NAMALWA (cell line): ENCODE data around the gene OVOL3.
"Not testable (repeated sequence)": the region's sequence is repeated elsewhere in the genome, so short reads cannot be mapped to it uniquely, and the experiment has no call there.

Experiments
- DNase-seq: peaks from one replicate; pipeline ENCODE4 v3.0.0-alpha.2; 2015; ENCODE audit warnings: low spot score

The OVOL3 gene

GRCh38 chr19:36134867-36135266 is 23.9 kb downstream of the OVOL3 start:
- not testable (repeated sequence) for DNase-seq

- DNase-seq = no peak
These were observed 26.2 kb downstream of the OVOL3 start for GRCh38 chr19:36136964-36137686.

- no peak for DNase-seq
These were observed 28.2 kb downstream of the OVOL3 start for GRCh38 chr19:36139120-36139472.

DNA sequence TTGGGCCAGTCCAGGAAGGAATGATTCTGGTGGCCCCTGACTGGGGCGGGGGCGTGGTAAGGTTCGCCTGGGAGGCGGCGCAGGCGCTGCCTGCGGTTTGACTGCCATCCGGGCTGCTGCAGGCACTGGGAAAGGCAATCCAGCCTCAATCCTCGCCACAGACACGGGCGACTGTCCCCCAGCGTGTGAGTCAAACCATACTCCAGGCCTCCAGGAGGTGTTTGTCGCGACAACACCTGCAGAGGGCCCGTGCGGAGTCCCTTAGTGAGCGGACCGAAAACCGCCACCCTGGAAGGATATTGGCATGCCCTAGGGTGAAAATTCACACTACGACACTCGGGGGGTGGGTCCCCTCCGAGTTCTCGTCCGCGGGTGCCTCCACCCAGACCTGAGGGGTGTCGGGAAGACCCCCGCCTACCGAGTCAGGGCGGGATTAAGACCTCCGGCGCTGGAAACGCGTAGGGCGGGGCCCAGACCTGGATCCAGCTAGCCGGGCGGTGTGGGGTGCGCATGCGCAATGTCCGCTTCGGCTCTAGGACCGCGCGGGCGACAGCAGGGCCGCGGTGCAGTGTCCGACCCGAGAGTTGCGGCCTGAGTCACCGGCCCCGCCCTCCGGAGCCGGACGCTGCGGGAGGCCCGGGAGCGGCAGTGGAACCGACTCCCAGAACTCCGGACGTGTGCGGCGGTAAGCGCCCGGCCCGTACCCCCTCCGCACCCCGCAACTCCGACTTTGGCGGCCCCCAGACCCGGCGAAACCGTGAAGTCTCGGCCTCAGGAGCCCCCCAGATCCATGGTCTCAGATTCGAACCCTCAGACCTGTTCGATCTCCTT is 28.7 kb downstream of the OVOL3 start, which contains the start of gene CAPNS1:
CAPNS1 (plus strand) TSS at position 594 of the 831 bp plus-strand sequence. CDS start 946 bp downstream, outside the sequence.
- DNase-seq = peak; percentile 92

- peak; percentile 86 for DNase-seq
These were observed 29.5 kb downstream of the OVOL3 start for GRCh38 chr19:36140304-36141038.

DNA sequence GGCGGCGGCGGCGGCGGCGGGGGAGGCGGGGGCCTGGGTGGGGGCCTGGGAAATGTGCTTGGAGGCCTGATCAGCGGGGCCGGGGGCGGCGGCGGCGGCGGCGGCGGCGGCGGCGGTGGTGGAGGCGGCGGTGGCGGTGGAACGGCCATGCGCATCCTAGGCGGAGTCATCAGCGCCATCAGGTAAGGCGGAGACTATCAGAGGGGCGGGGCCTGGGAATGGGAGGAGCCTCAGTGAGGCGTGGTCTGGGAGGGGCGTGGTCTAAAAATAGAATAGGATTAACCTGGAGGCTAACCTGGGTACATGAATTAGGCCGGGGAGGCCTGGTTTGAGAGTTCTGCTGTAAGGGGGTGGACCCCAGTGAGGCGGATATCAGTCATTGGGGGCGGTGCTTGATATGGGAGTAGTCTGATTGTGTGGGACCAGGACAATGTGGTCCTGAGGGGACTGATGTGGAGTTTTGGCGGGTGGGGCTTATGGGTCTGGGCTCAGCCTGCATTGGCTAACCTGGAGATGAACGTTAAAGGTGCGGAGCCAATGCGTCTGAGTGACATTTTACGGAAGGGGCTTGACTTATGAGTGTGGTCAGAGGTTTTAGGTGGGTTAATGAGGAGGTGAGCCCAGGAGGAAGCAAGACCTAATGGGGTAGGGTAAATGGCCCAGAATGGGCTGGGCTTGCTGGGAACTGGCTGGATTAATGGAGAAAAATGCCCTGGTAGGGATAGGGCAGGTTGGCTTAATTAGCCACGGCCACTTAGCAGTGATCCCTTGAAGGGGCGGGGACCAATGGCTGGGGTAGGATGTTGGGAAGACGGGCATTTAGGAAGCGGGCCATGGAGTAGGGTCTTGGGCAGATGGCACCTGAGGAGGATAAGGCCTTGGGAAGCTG is 30.3 kb downstream of the OVOL3 start:
- peak; percentile 91 for DNase-seq

DNA sequence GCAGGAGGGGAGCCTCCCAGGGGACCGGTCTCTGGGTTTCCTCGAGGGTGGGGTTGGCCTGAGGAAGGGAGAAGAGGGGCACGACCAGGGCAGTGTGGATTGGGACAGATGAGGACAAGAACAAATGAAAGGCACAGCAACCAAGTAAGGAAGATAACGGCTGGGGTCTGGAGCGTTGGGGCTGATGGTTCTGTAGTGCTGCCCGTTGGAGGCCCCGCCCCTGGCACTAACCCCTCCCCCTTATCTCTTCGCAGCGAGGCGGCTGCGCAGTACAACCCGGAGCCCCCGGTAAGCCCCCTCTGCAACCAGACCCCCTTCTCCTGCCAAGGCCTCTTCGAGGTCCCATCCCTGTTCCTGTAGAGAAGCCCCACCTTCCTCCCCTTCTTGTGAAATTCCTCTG is 31.1 kb downstream of the OVOL3 start:
- DNase-seq = no peak

GRCh38 chr19:36142496-36142895 is 31.6 kb downstream of the OVOL3 start:
- no peak for DNase-seq

DNA sequence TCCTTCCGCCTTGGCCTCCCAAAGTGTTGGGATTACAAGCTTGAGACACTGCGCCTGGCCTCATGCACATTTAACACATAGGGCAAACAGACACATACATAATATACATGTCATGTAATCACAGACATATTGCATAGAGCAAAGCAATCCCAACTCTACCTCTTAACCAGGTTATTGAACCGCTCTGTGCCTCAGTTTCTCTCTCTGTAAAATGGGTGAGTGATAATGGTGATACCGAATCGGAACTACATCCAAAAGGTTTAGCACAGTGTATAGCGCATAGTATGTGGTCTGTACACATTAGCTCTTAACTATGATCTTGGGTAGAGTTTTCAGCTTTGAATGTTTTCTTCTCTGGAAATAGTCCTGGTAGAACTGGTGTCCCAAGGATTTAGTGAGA is 33.7 kb downstream of the OVOL3 start:
- DNase-seq = no peak

DNA sequence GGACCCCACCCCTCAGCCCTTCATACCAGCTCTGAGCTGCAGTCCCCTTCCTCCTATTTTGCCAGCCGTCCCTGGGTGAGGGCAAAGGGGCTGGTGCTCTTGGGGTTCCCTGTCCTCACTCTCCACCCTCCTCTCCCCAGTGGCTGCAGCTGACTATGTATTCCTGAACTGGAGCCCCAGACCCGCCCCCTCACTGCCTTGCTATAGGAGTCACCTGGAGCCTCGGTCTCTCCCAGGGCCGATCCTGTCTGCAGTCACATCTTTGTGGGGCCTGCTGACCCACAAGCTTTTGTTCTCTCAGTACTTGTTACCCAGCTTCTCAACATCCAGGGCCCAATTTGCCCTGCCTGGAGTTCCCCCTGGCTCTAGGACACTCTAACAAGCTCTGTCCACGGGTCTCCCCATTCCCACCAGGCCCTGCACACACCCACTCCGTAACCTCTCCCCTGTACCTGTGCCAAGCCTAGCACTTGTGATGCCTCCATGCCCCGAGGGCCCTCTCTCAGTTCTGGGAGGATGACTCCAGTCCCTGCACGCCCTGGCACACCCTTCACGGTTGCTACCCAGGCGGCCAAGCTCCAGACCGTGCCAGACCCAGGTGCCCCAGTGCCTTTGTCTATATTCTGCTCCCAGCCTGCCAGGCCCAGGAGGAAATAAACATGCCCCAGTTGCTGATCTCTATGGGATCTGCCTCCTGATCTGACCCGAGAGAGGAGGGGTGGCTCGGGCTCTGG is 38.9 kb downstream of the OVOL3 start:
- DNase-seq = no peak

DNA sequence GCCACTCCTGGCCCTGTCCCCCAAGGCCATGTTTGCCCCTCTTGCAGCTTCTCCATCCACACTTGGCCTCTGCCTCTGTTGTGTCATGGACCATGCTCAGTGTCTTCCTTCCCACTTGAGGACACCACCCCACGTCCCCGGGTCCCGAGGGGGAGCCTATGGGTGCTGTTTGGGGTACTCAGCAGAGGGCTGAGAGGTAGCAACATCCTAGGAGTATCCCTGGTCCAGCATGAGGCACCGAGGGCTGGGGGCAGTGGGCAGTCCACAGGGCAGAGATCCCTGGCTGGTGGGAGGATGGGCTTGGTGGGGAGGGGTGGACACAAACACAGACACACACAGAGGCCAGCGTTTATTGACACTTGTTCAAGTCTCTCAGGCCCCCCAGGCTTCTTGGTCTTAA is 39.6 kb downstream of the OVOL3 start:
- no peak for DNase-seq

DNA sequence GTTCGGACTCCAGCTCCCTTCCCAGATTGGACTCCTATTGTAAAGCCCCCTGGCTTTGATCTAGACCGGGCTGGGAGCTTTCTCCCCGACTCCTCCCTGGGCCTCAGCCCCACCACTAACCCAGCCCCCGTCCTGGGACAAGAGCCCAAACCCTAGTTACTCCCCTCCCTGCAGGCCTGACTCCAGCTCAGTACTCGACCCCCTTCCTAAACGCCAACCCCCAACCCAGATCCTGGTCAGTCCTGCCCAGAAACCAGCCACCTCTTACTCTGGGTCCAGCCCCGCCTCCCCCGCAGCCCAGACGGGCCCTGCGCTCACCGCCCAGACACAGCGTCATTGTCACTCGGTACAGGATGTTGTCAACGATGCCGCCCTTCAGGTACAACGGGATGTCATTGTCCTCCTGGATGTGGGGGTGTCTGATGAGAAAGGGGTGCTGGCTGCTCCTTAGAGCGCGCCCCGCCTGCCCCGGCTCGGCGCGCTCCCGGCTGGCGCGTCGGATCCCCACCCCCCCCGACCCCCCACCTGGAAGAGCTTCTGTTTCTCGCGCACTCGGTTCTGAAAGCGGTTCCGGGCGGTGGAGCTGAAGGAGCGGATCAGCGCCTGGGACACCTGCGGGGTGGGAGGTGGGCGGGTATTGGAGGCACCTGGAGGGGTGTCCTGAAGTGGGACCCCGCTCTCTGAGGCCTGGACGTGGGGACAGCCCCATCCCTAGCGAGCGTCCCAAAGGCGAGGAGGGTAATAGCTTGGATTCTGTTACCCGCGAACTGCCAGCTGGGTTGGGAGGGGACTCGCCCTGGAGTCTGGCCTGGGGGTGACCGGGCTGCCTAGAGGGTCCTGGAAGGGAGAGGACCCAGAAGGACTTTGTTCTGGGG is 40.4 kb downstream of the OVOL3 start:
- no peak for DNase-seq

GRCh38 chr19:36152019-36152351 is 41.0 kb downstream of the OVOL3 start:
- no peak for DNase-seq

DNA sequence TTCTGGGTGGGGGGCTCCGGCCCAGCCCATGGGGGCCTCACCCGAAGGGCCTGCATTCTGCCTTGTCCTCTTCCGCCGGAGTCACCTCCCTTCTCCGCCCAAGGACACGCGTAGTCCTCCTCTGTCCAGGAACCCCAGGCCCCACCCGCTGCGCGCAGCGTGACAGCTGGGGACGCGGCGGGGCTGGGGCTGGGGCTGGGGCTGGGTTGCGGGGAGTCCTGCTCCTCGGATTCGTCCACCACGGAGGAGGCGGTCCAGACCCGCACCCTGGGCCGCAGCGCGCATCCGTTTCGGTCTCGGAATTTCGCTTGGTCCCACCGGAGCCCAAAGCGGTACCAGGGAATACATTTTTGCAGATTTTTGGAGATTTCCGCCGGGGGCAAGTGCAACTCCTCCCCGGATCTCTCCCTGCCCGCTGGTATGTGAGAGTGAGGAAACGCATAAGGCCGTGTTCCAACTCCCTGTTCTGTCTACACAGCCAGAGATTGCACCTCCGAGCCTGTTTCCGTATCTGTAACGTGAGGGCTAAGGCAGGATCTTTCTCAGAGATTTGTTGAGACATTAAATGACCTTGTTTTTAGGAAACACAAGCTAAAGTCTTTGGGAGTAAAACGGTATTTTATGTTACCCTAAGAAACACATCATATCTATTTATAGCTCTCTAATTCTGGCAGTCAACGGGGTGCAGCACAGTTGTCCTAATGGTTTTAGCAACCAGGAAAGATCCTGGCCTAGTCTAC is 41.6 kb downstream of the OVOL3 start, which contains the start of gene COX7A1:
COX7A1 (minus strand) TSS at position 96 of the 740 bp plus-strand sequence; CDS start at position 56, 40 bp downstream.
- DNase-seq = no peak

- DNase-seq = no peak
These were observed 42.2 kb downstream of the OVOL3 start for GRCh38 chr19:36153126-36153525.

DNA sequence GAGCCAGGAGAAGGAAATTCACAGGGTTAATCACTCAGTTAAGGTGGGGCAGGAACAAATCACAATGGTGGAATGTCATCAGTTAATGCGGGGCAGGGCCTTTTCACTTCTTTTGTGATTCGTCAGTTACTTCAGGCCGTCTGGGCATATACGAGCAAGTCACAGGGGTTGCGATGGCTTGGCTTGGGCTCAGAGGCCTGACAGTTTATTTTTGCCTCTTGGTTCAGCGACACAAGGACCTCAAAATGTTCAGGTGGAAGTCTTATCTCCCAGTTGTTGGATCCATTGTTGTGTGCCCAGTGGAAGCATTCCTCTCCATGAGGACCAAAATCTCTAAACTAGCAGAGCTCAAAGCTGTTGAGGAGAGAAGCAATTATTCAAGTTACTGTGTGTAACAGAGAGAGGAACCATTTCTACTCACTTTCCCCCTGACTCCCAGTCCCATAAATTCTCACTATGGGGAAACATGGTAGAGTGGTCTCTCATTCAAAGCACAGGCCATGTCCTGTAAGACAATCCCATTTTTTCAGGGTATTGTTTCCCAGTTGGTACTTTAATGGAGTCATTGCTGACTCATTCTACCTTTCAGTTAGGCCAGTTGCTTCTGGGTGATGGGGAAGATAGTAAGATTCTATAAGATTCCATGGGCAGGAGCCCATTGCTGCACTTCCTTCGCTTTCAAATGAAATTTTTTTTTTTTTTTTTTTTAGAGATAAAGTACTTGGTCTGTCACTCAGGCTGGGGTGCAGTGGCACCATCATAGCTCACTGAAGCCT is 50.1 kb downstream of the OVOL3 start:
- no peak for DNase-seq
